DMS 273 (cell line): Measurements from ENCODE around the gene USP9Y.
"Not testable (repeated sequence)": the region's sequence is repeated elsewhere in the genome, so short reads cannot be mapped to it uniquely, and the experiment has no call there.

Experiments used
- DNase-seq: peaks from one replicate; lab custom pipeline; 2025; ENCODE audit not compliant: unreplicated experiment; lab: John Stamatoyannopoulos, UW

The USP9Y gene

GRCh38 chrY:12701181-12701695, at the start of gene USP9Y:
Gene USP9Y (plus strand): TSS chrY:12701231. CDS start chrY:12709448, 8,217 bp downstream.
- no peak for DNase-seq

- no peak for DNase-seq
Observed at GRCh38 chrY:12651621-12652036, 49.4 kb upstream of the USP9Y start.

- no peak for DNase-seq
Observed at GRCh38 chrY:12661745-12662681, 39.0 kb upstream of the USP9Y start.

- DNase-seq, result no peak
Observed at GRCh38 chrY:12662745-12663591, 38.1 kb upstream of the USP9Y start.

GRCh38 chrY:12663845-12664244, 37.2 kb upstream of the USP9Y start:
- DNase-seq, result not testable (repeated sequence)

- no peak for DNase-seq
Observed at GRCh38 chrY:12678111-12678510, 22.9 kb upstream of the USP9Y start.

- DNase-seq, result no peak
Observed at GRCh38 chrY:12681535-12681934, 19.5 kb upstream of the USP9Y start.

- no peak for DNase-seq
Observed at GRCh38 chrY:12688337-12688736, 12.7 kb upstream of the USP9Y start.

GRCh38 chrY:12700087-12700486, 944 bp upstream of the USP9Y start:
- DNase-seq, result no peak

GRCh38 chrY:12702174-12702573, 1.1 kb downstream of the USP9Y start:
- DNase-seq, result no peak

- no peak for DNase-seq
Observed at GRCh38 chrY:12710460-12710859, 9.4 kb downstream of the USP9Y start.

- no peak for DNase-seq
Observed at GRCh38 chrY:12715376-12715775, 14.3 kb downstream of the USP9Y start.

- DNase-seq, result no peak
Observed at GRCh38 chrY:12729746-12730145, 28.7 kb downstream of the USP9Y start.

- DNase-seq, result no peak
Observed at GRCh38 chrY:12733625-12734024, 32.6 kb downstream of the USP9Y start.

- no peak for DNase-seq
Observed at GRCh38 chrY:12734051-12734450, 33.0 kb downstream of the USP9Y start.

GRCh38 chrY:12741414-12741813, 40.4 kb downstream of the USP9Y start:
- DNase-seq, result no peak

- no peak for DNase-seq
Observed at GRCh38 chrY:12742725-12743124, 41.7 kb downstream of the USP9Y start.

GRCh38 chrY:12744091-12744490, 43.1 kb downstream of the USP9Y start:
- DNase-seq, result no peak

- no peak for DNase-seq
Observed at GRCh38 chrY:12749293-12749692, 48.3 kb downstream of the USP9Y start.

- no peak for DNase-seq
Observed at GRCh38 chrY:12752856-12753255, 51.8 kb downstream of the USP9Y start.

GRCh38 chrY:12756021-12756420, 55.0 kb downstream of the USP9Y start:
- no peak for DNase-seq

- no peak for DNase-seq
Observed at GRCh38 chrY:12765976-12766375, 64.9 kb downstream of the USP9Y start.
